Testis (tissue), 2 donors: ENCODE results near the gene CDK2AP2.

Experiments used
- POLR2A ChIP-seq: fragments of 450-650 bp; IDR thresholded peaks from one replicate; pipeline ENCODE4 v1.6.1; 2017; ENCODE audit warnings: antibody characterized with exemption, mild to moderate bottlenecking, moderate library complexity
- TF ChIP-seq, protein P1 (sequence below), 3 experiments: fragments of 450-650 bp in 2 of 3; fragments of 200-600 bp in 1 of 3; sonication (generic) in 1 of 3; IDR thresholded peaks; one replicate each; pipeline ENCODE4 v1.5.1; 2016 to 2019; ENCODE audit warnings: antibody characterized with exemption in 3 of 3, mild to moderate bottlenecking in 2 of 3, moderate library complexity in 1 of 3

DNA sequence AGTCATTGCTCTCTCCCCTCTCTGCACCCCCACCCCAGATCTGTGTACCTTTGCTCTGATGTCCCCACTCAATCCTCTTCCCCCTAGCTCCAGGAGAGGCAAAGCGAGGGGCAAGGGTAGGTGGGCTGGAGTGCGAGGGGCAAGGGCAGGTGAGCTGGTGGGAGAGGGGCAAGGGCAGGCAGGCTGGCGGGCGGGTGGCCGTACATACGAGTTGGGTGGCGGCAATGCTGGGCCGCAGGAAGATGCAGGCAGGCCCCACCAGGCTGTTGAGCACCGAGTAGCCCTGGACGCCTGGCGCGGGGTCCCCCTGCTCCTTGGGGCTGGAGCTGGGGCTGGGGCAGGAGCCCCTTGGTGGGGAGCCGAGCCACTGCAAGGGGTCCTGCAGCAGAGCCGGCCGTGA is 14.4 kb upstream of the CDK2AP2 start:
- TF ChIP-seq, protein P1, sequence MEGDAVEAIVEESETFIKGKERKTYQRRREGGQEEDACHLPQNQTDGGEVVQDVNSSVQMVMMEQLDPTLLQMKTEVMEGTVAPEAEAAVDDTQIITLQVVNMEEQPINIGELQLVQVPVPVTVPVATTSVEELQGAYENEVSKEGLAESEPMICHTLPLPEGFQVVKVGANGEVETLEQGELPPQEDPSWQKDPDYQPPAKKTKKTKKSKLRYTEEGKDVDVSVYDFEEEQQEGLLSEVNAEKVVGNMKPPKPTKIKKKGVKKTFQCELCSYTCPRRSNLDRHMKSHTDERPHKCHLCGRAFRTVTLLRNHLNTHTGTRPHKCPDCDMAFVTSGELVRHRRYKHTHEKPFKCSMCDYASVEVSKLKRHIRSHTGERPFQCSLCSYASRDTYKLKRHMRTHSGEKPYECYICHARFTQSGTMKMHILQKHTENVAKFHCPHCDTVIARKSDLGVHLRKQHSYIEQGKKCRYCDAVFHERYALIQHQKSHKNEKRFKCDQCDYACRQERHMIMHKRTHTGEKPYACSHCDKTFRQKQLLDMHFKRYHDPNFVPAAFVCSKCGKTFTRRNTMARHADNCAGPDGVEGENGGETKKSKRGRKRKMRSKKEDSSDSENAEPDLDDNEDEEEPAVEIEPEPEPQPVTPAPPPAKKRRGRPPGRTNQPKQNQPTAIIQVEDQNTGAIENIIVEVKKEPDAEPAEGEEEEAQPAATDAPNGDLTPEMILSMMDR (IDR thresholded peaks at IDR 0.05) = no peak
- no peak for TF ChIP-seq POLR2A
